Measurements from ENCODE around the gene FOXP1.

FOXP1 gene

GRCh38 chr3:71101014-71101413 lies 482.5 kb downstream of the FOXP1 start:
- TF ChIP-seq CTCF (IDR thresholded peaks at IDR 0.05), result no peak
- no peak overlapping the region for H3K27ac ChIP-seq
- H3K9me3 ChIP-seq, result no peaks in the 10 kb centered on the region
- H3K4me3 ChIP-seq (ENCODE audit: low read depth in 1 of 2, low read length in 1 of 2), result no peak overlapping the region
- H3K27me3 ChIP-seq, result no peaks in the 10 kb centered on the region
- peaks cover 28 to 32% of the 10 kb centered on the region in 2 experiments for H3K4me1 ChIP-seq (ENCODE audit: control insufficient read depth in 1 of 2, insufficient read depth in 1 of 2, low read depth in 1 of 2, low read length in 1 of 2)
- no peaks in the 10 kb centered on the region for H3K36me3 ChIP-seq

DNA sequence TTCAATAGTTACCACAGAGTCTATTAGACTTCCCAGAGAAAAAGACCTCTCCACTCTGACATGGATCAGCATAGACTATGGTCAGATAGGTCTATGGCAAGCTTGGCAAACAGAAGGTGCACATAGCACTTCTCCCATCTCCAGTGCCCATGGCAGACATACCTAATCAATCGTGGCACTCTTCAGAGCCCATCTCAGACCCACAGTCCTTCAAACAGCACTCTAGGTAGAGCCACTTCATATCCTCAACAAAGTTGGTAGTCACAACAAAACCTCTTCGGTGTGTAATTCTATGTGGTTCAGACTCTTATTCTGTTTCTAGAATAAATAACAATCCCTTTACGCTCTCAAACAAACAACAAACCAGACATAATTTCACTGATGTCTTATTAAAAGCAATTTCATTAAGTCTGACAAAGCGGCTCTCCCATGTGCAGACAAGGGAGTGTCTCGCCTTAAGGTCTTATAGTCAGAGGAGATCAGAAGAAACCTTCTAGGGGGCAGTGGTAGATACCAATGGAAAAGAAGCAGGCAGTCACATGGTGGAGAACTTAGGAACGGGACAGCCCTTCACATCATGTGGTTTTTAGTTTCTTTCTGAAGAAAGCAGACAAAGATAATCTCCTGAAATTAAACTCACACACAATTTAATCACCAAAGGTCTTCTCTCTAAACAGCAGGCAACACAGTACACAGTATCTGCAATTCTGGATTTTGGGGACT lies 483.4 kb downstream of the FOXP1 start:
- Histone ChIP-seq H3K27me3 (no peaks in the 10 kb centered on the region), H3K4me3 (ENCODE audit: low read depth in 1 of 2, low read length in 1 of 2) (no peak overlapping the region), H3K4me1 (ENCODE audit: control insufficient read depth in 1 of 2, insufficient read depth in 1 of 2, low read depth in 1 of 2, low read length in 1 of 2) (peaks cover 34 to 40% of the 10 kb centered on the region in 2 experiments), H3K9me3 (no peaks in the 10 kb centered on the region), H3K36me3 (no peaks in the 10 kb centered on the region), H3K27ac (no peak overlapping the region)
- no peak for TF ChIP-seq CTCF (IDR thresholded peaks at IDR 0.05)

GRCh38 chr3:71097557-71097956 lies 486.0 kb downstream of the FOXP1 start:
- Histone ChIP-seq H3K27me3 (no peaks in the 10 kb centered on the region), H3K27ac (no peak overlapping the region), H3K36me3 (peaks cover 5% of the 10 kb centered on the region), H3K9me3 (no peaks in the 10 kb centered on the region), H3K4me1 (ENCODE audit: control insufficient read depth in 1 of 2, insufficient read depth in 1 of 2, low read depth in 1 of 2, low read length in 1 of 2) (peaks cover 22 to 26% of the 10 kb centered on the region in 2 experiments), H3K4me3 (ENCODE audit: low read depth in 1 of 2, low read length in 1 of 2) (no peak overlapping the region)
- TF ChIP-seq CTCF (IDR thresholded peaks at IDR 0.05), result no peak

- no peak overlapping the region for H3K4me3 ChIP-seq (ENCODE audit: low read depth in 1 of 2, low read length in 1 of 2)
- H3K4me1 ChIP-seq (ENCODE audit: control insufficient read depth in 1 of 2, insufficient read depth in 1 of 2, low read depth in 1 of 2, low read length in 1 of 2), result peaks cover 13 to 17% of the 10 kb centered on the region in 2 experiments
- H3K27me3 ChIP-seq, result no peaks in the 10 kb centered on the region
- TF ChIP-seq CTCF (IDR thresholded peaks at IDR 0.05), result no peak
- no peaks in the 10 kb centered on the region for H3K9me3 ChIP-seq
- peaks cover 5% of the 10 kb centered on the region for H3K36me3 ChIP-seq
- peak overlapping the region; percentile 49 for H3K27ac ChIP-seq
These were observed 487.8 kb downstream of the FOXP1 start for GRCh38 chr3:71095511-71096291.

DNA sequence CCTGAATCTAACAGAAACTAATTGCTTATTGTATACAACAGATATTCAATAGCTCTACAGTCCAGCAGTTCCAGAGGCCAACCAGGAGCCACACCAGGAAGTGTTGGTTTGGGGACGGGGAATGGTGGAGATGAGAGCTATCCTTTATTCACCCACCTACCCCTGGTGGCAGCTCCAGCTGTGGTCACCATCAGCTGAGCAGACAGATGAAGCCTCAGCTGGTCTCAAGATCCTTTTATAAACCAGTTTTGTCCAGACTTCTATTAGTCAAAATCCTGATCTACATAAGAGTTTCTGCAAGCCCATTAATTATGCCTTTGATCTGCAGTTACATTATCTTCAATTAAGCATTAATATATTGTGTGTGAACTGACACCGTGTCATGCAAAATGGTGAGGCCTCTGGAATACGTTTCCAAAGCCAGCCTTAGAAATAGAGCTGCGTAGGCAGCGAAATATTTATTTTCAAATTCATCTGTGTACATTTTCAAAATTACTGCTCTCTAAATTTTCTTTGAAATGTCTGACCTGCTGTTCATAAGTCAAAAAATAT lies 488.8 kb downstream of the FOXP1 start:
- no peak overlapping the region for H3K27ac ChIP-seq
- no peaks in the 10 kb centered on the region for H3K27me3 ChIP-seq
- no peak overlapping the region for H3K4me3 ChIP-seq (ENCODE audit: low read depth in 1 of 2, low read length in 1 of 2)
- no peaks in the 10 kb centered on the region for H3K9me3 ChIP-seq
- peaks cover 15 to 18% of the 10 kb centered on the region in 2 experiments for H3K4me1 ChIP-seq (ENCODE audit: control insufficient read depth in 1 of 2, insufficient read depth in 1 of 2, low read depth in 1 of 2, low read length in 1 of 2)
- TF ChIP-seq CTCF (IDR thresholded peaks at IDR 0.05), result no peak
- peaks cover 5% of the 10 kb centered on the region for H3K36me3 ChIP-seq
